ENCODE results near the gene FEN1. TPM values are rescaled to one million over a fixed set of nuclear protein-coding genes. Genes with fewer than 3 reads are reported as not detected.

Gene FEN1
- total RNA-seq, 1 donor, result 43.3 TPM

GRCh38 chr11:61776561-61777075 lies 16.1 kb upstream of the FEN1 start:
- no peak overlapping the region for H3K4me3 ChIP-seq (ENCODE audit: low read depth, low read length)
- peak; percentile 76 for TF ChIP-seq CTCF (IDR thresholded peaks at IDR 0.05; ENCODE audit: insufficient read depth, low read length)
- DNase-seq (ENCODE audit: low read depth), result peak; percentile 69

GRCh38 chr11:61777234-61778090 lies 15.2 kb upstream of the FEN1 start:
- no peak overlapping the region for H3K4me3 ChIP-seq (ENCODE audit: low read depth, low read length)
- no peak for DNase-seq (ENCODE audit: low read depth)
- no peak for TF ChIP-seq CTCF (IDR thresholded peaks at IDR 0.05; ENCODE audit: insufficient read depth, low read length)

GRCh38 chr11:61778357-61778886 lies 14.3 kb upstream of the FEN1 start:
- no peak for TF ChIP-seq CTCF (IDR thresholded peaks at IDR 0.05; ENCODE audit: insufficient read depth, low read length)
- no peak for DNase-seq (ENCODE audit: low read depth)
- no peak overlapping the region for H3K4me3 ChIP-seq (ENCODE audit: low read depth, low read length)

- H3K4me3 ChIP-seq (ENCODE audit: low read depth, low read length), result no peak overlapping the region
- TF ChIP-seq CTCF (IDR thresholded peaks at IDR 0.05; ENCODE audit: insufficient read depth, low read length), result no peak
- DNase-seq (ENCODE audit: low read depth), result no peak
Observed at GRCh38 chr11:61778920-61779650, 13.6 kb upstream of the FEN1 start.

GRCh38 chr11:61779666-61780525 lies 12.8 kb upstream of the FEN1 start:
- H3K4me3 ChIP-seq (ENCODE audit: low read depth, low read length), result no peak overlapping the region

More at GRCh38 chr11:61779666-61780525, 12.8 kb upstream of the FEN1 start:
- DNase-seq (ENCODE audit: low read depth), result no peak
- no peak for TF ChIP-seq CTCF (IDR thresholded peaks at IDR 0.05; ENCODE audit: insufficient read depth, low read length)

All from fibroblast of the aortic adventitia (primary cell).